IMR-90 (cell line): ENCODE measurements around the gene LRRC75B. TPM values are rescaled to one million over a fixed set of nuclear protein-coding genes. Genes with fewer than 3 reads are reported as not detected.

ENCODE experiments used
- ATAC-seq: fragments of 200-7000 bp; cut with Tn5 transposase; 2 replicates; pipeline ENCODE4 v1.9.1; 2020; ENCODE audit warnings: low read depth, mild to moderate bottlenecking, moderate library complexity
- BruUV-seq: library from RNA; stranded (reverse); fragments of 400-500 nt; replicated peaks from 2 replicates; lab custom pipeline; 2021; lab: Mats Ljungman, UMichigan
- CTCF ChIA-PET: fragments of 300-600 bp; formaldehyde crosslinking; extraction: SDS; loops from one replicate; lab custom pipeline; 2021; ENCODE audit warnings: antibody characterized with exemption; lab: Yijun Ruan, JAX
- POLR2A ChIA-PET: fragments of 300-600 bp; sonication (Branson Sonifier 250); formaldehyde crosslinking; loops from one replicate; lab custom pipeline; 2022; ENCODE audit warnings: antibody characterized with exemption; ENCODE audit not compliant: unreplicated experiment; lab: Charles Lee
- DNase-seq: peaks from one replicate; pipeline ENCODE4 v3.0.0; 2013
- H2AFZ ChIP-seq: replicated peaks from 2 replicates; pipeline ENCODE3; 2013; ENCODE audit warnings: low read length, mild to moderate bottlenecking; ENCODE audit not compliant: poor library complexity
- H2AK5ac ChIP-seq: 2 replicates; pipeline ENCODE4 v1.6.1; 2013; ENCODE audit warnings: low read depth, low read length, inconsistent platforms
- H2AK9ac ChIP-seq: replicated peaks from 2 replicates; pipeline ENCODE3; 2013; ENCODE audit warnings: mild to moderate bottlenecking, low read depth, low read length, moderate library complexity; ENCODE audit not compliant: poor library complexity
- H2BK120ac ChIP-seq: 2 replicates; pipeline ENCODE4 v1.6.1; 2013; ENCODE audit warnings: low read depth, low read length, inconsistent platforms
- H2BK15ac ChIP-seq: 3 replicates; pipeline ENCODE4 v1.6.1; 2013; ENCODE audit warnings: low read depth, low read length, inconsistent platforms
- H2BK20ac ChIP-seq: 2 replicates; pipeline ENCODE4 v1.6.1; 2013; ENCODE audit warnings: low read depth, mild to moderate bottlenecking, inconsistent platforms, low read length, moderate library complexity
- H2BK5ac ChIP-seq: 2 replicates; pipeline ENCODE4 v1.6.1; 2013; ENCODE audit warnings: mild to moderate bottlenecking, low read depth, low read length, inconsistent platforms; ENCODE audit not compliant: poor library complexity, severe bottlenecking
- H3K14ac ChIP-seq: replicated peaks from 2 replicates; pipeline ENCODE4 v1.6.1; 2013; ENCODE audit warnings: low read depth, low read length, inconsistent platforms
- H3K18ac ChIP-seq: 2 replicates; pipeline ENCODE4 v1.6.1; 2013; ENCODE audit warnings: low read depth, low read length, control low read depth
- H3K23ac ChIP-seq: 2 replicates; pipeline ENCODE4 v1.6.1; 2013; ENCODE audit warnings: low read depth, low read length, inconsistent platforms
- H3K27ac ChIP-seq: 2 replicates; pipeline ENCODE4 v1.5.1; 2013; ENCODE audit warnings: mild to moderate bottlenecking, control low read depth, low read length; ENCODE audit not compliant: insufficient read depth
- H3K27me3 ChIP-seq: 2 replicates; pipeline ENCODE4 v1.6.1; 2013; ENCODE audit warnings: low read length; ENCODE audit not compliant: control insufficient read depth, insufficient read depth
- H3K36me3 ChIP-seq: 2 replicates; pipeline ENCODE4 v1.6.1; 2013; ENCODE audit warnings: low read length, mixed read lengths; ENCODE audit not compliant: control insufficient read depth, insufficient read depth
- H3K4ac ChIP-seq: 2 replicates; pipeline ENCODE4 v1.6.1; 2013; ENCODE audit warnings: low read depth, low read length, inconsistent platforms
- H3K4me1 ChIP-seq: 2 replicates; pipeline ENCODE4 v1.6.1; 2013; ENCODE audit warnings: low read length, mixed read lengths; ENCODE audit not compliant: control insufficient read depth, insufficient read depth
- H3K4me2 ChIP-seq: 2 replicates; pipeline ENCODE4 v1.6.1; 2013; ENCODE audit warnings: low read depth, mild to moderate bottlenecking, control low read depth, low read length, moderate library complexity
- H3K4me3 ChIP-seq: 2 replicates; pipeline ENCODE4 v1.5.1; 2013; ENCODE audit warnings: low read depth, mild to moderate bottlenecking, control low read depth, low read length, moderate library complexity; ENCODE audit not compliant: insufficient read depth
- H3K56ac ChIP-seq: 2 replicates; pipeline ENCODE4 v1.6.1; 2013; ENCODE audit warnings: low read length, inconsistent platforms; ENCODE audit not compliant: insufficient read depth; ENCODE audit errors: extremely low read depth
- H3K79me1 ChIP-seq, 2 experiments: 2 replicates each; pipeline ENCODE4 v1.6.1; 2013; ENCODE audit warnings: low read length in 2 of 2, inconsistent platforms in 1 of 2, low read depth in 1 of 2
- H3K9ac ChIP-seq: 2 replicates; pipeline ENCODE4 v1.6.1; 2013; ENCODE audit warnings: low read depth, low read length, control low read depth
- H3K9me1 ChIP-seq: 2 replicates; pipeline ENCODE4 v1.6.1; 2013; ENCODE audit warnings: low read length, inconsistent platforms; ENCODE audit not compliant: insufficient read depth
- H3K9me3 ChIP-seq: 2 replicates; pipeline ENCODE4 v1.6.1; 2013; ENCODE audit warnings: low read length; ENCODE audit not compliant: control insufficient read depth, insufficient read depth
- H4K20me1 ChIP-seq: 2 replicates; pipeline ENCODE4 v1.6.1; 2013; ENCODE audit warnings: low read length, inconsistent platforms; ENCODE audit not compliant: insufficient read depth
- H4K5ac ChIP-seq: 2 replicates; pipeline ENCODE4 v1.6.1; 2013; ENCODE audit warnings: mild to moderate bottlenecking, low read depth, low read length, control low read depth
- H4K8ac ChIP-seq, 2 experiments: 2 replicates each; pipeline ENCODE4 v1.6.1; 2013; ENCODE audit warnings: low read depth in 2 of 2, low read length in 2 of 2, control low read depth in 1 of 2, inconsistent platforms in 1 of 2
- H4K91ac ChIP-seq: 2 replicates; pipeline ENCODE4 v1.6.1; 2013; ENCODE audit warnings: low read depth, low read length, inconsistent platforms; ENCODE audit not compliant: insufficient read depth
- BHLHE40 ChIP-seq: fragments of 150-350 bp; IDR thresholded peaks from 2 replicates; pipeline ENCODE4 v1.6.1; 2016; ENCODE audit warnings: mild to moderate bottlenecking, low read depth, low read length
- CEBPB ChIP-seq: IDR thresholded peaks from 2 replicates; pipeline ENCODE4 v1.6.1; 2012; ENCODE audit warnings: low read depth, low read length, improper control_type of control experiment
- CHD1 ChIP-seq: IDR thresholded peaks from 2 replicates; pipeline ENCODE4 v1.6.1; 2012; ENCODE audit warnings: low read depth, low read length, improper control_type of control experiment
- CTCF ChIP-seq: conservative IDR thresholded peaks from 2 replicates; pipeline ENCODE4 v1.5.1; 2012; ENCODE audit warnings: mild to moderate bottlenecking, low read depth, low read length, improper control_type of control experiment
- ELK1 ChIP-seq: fragments of 150-350 bp; IDR thresholded peaks from 2 replicates; pipeline ENCODE4 v1.6.1; 2016; ENCODE audit warnings: low read depth, mild to moderate bottlenecking, low read length, moderate library complexity, borderline replicate concordance
- FOS ChIP-seq: fragments of 150-350 bp; IDR thresholded peaks from 2 replicates; pipeline ENCODE4 v1.6.1; 2016; ENCODE audit warnings: low read depth, low read length
- MAFK ChIP-seq: IDR thresholded peaks from 2 replicates; pipeline ENCODE4 v1.6.1; 2012; ENCODE audit warnings: low read depth, low read length, improper control_type of control experiment
- MAZ ChIP-seq: IDR thresholded peaks from 2 replicates; pipeline ENCODE4 v1.6.1; 2012; ENCODE audit warnings: low read depth, mild to moderate bottlenecking, low read length, improper control_type of control experiment, moderate library complexity, borderline replicate concordance
- MXI1 ChIP-seq: IDR thresholded peaks from 2 replicates; pipeline ENCODE4 v1.6.1; 2012; ENCODE audit warnings: low read depth, mild to moderate bottlenecking, low read length, moderate library complexity, borderline replicate concordance
- NFE2L2 ChIP-seq: fragments of 150-350 bp; IDR thresholded peaks from 2 replicates; pipeline ENCODE4 v1.6.1; 2016; ENCODE audit warnings: low read depth, mild to moderate bottlenecking, low read length
- POLR2A ChIP-seq: IDR thresholded peaks from 2 replicates; pipeline ENCODE4 v1.6.1; 2012; ENCODE audit warnings: mild to moderate bottlenecking, low read depth, low read length
- RAD21 ChIP-seq: IDR thresholded peaks from 2 replicates; pipeline ENCODE4 v1.6.1; 2012; ENCODE audit warnings: low read length, improper control_type of control experiment
- RCOR1 ChIP-seq: IDR thresholded peaks from 2 replicates; pipeline ENCODE4 v1.6.1; 2012; ENCODE audit warnings: mild to moderate bottlenecking, low read length, improper control_type of control experiment; ENCODE audit not compliant: insufficient replicate concordance
- RFX5 ChIP-seq: IDR thresholded peaks from 2 replicates; pipeline ENCODE4 v1.8.0; 2012; ENCODE audit warnings: low read depth, mild to moderate bottlenecking, low read length, moderate library complexity
- SMC3 ChIP-seq: fragments of 150-350 bp; IDR thresholded peaks from 2 replicates; pipeline ENCODE4 v1.6.1; 2016; ENCODE audit warnings: low read depth, mild to moderate bottlenecking, antibody characterized with exemption, low read length, moderate library complexity
- USF2 ChIP-seq: fragments of 150-350 bp; IDR thresholded peaks from 2 replicates; pipeline ENCODE4 v1.6.1; 2017; ENCODE audit warnings: mild to moderate bottlenecking, antibody characterized with exemption, low read length, low read depth
- WGBS, 2 experiments: methylation state at CpG; one replicate each; pipeline versions ENCODE4 v1.1.5 to v1.1.7; 2013; ENCODE audit warnings: missing lambda C conversion rate in 2 of 2; ENCODE audit not compliant: insufficient read length in 1 of 2; ENCODE audit errors: extremely low coverage in 2 of 2; 5-methylcytosine and 5-hydroxymethylcytosine counted together
- dilution Hi-C: fragments of 300-500 bp; cut with HindIII; formaldehyde crosslinking; loops from one replicate; pipeline ENCODE4 v1.14.3; 2018; ENCODE audit warnings: low sequenced_read_pairs; ENCODE audit not compliant: unreplicated experiment
- in situ Hi-C: fragments of 300-500 bp; cut with MboI; formaldehyde crosslinking; loops from 3 replicates; pipeline ENCODE4 v1.14.3; 2019; ENCODE audit warnings: low sequenced_read_pairs, inconsistent platforms, mixed read lengths
- intact Hi-C: fragments of 100-400 bp; cut with micrococcal nuclease; formaldehyde crosslinking; loops from 2 replicates; pipeline ENCODE4 v1.10.0; 2022
- polyA plus RNA-seq, 3 experiments: library from polyadenylated mRNA; depleted of rRNA; stranded (reverse); fragments of >200 nt; gene quantifications; 2 replicates each; pipeline ENCODE4 v1.2.3, GENCODE V29; 2012; ENCODE audit warnings: low replicate concordance in 1 of 3
- total RNA-seq: library from RNA; depleted of rRNA; stranded (reverse); fragments of >200 nt; gene quantifications from 2 replicates; pipeline ENCODE4 v1.2.3, GENCODE V29; 2012

The LRRC75B gene
- total and polyA plus RNA-seq, 2 of the 4 experiments (the other 2 are of a cell fraction) = 1.6 to 10.7 TPM

- no peak overlapping the region for H3K14ac ChIP-seq
- ChIA-PET POLR2A (interaction anchor here (0.6 kb wide), 1 partner anchor 16 kb away, joined by 3 read pairs; no protein-coding TSS in a partner anchor), CTCF (no interaction called here)
- H3K4me2 ChIP-seq = no peak overlapping the region
- 92% methylated on average over 2 of the region's 3 CpGs; no CpG with 5 or more reads in 1 of the 2 experiments for WGBS, 2 experiments
- H3K4ac ChIP-seq = no peak overlapping the region
- TF ChIP-seq BHLHE40 (no peak), CHD1 (no peak), NFE2L2 (no peak), RAD21 (no peak), RCOR1 (no peak), USF2 (no peak), RFX5 (no peak), SMC3 (no peak), MAZ (no peak), MXI1 (no peak), MAFK (no peak), ELK1 (no peak), FOS (no peak), CEBPB (no peak), POLR2A (no peak), CTCF (no peak)
- intact Hi-C loops (no loop called here), in situ Hi-C loops (no loop called here), dilution Hi-C loops (no loop called here)
- peaks cover 27% of the 10 kb centered on the region; the same call in 1 of the 2 replicates for H3K36me3 ChIP-seq
- BruUV-seq = no TSS peak
- H3K9me3 ChIP-seq = no peaks in the 10 kb centered on the region
- H3K9me1 ChIP-seq = peaks cover 18% of the 10 kb centered on the region
- no peak overlapping the region for H4K5ac ChIP-seq
- no peak overlapping the region for H2AFZ ChIP-seq
- no peak overlapping the region for H4K8ac ChIP-seq
- no peak overlapping the region for H2BK5ac ChIP-seq
- no peak overlapping the region for H2AK9ac ChIP-seq
- H3K27me3 ChIP-seq = no peaks in the 10 kb centered on the region
- peaks cover 4% of the 10 kb centered on the region; the same call in 1 of the 2 replicates for H4K20me1 ChIP-seq
- no peak for DNase-seq
- H2BK15ac ChIP-seq = no peak overlapping the region
- no peak overlapping the region for H3K9ac ChIP-seq
- ATAC-seq = no peak
- H3K79me1 ChIP-seq = no peaks in the 10 kb centered on the region
- H3K27ac ChIP-seq = no peak overlapping the region
- no peak overlapping the region for H3K4me3 ChIP-seq
- H3K4me1 ChIP-seq = peaks cover 17% of the 10 kb centered on the region; the same call in 1 of the 2 replicates
- H3K56ac ChIP-seq = no peak overlapping the region
- H4K91ac ChIP-seq = no peak overlapping the region
- no peak overlapping the region for H2AK5ac ChIP-seq
- no peak overlapping the region for H3K18ac ChIP-seq
- no peak overlapping the region for H2BK20ac ChIP-seq
- no peak overlapping the region for H2BK120ac ChIP-seq
- no peak overlapping the region for H3K23ac ChIP-seq
Measured at GRCh38 chr22:24585461-24585860, 7.4 kb downstream of the LRRC75B start.
